Hepatocyte (in vitro differentiated cells): ENCODE data around the gene FXR2. TPM values are rescaled to one million over a fixed set of nuclear protein-coding genes. Genes with fewer than 3 reads are reported as not detected.

ENCODE experiments used
- DNase-seq: peaks from one replicate; pipeline ENCODE4 v3.0.0-alpha.2; 2016; ENCODE audit warnings: low spot score
- H2AFZ ChIP-seq: fragments of 200-600 bp; sonication (generic); 2 replicates; pipeline ENCODE4 v1.6.0; 2016; ENCODE audit warnings: antibody characterized with exemption, mild to moderate bottlenecking
- H3K27ac ChIP-seq: fragments of 200-600 bp; sonication (generic); 2 replicates; pipeline ENCODE4 v1.5.1; 2016; ENCODE audit warnings: mild to moderate bottlenecking
- H3K27me3 ChIP-seq: fragments of 200-600 bp; sonication (generic); 2 replicates; pipeline ENCODE4 v1.6.1; 2016
- H3K36me3 ChIP-seq: fragments of 200-600 bp; sonication (generic); replicated peaks from 2 replicates; pipeline ENCODE4 v1.5.1; 2016; ENCODE audit warnings: low read depth; ENCODE audit not compliant: insufficient read depth
- H3K4me1 ChIP-seq: fragments of 200-600 bp; sonication (generic); 2 replicates; pipeline ENCODE4 v1.5.1; 2016; ENCODE audit warnings: mild to moderate bottlenecking, moderate library complexity; ENCODE audit not compliant: insufficient read depth
- H3K4me2 ChIP-seq: fragments of 200-600 bp; sonication (generic); 2 replicates; pipeline ENCODE4 v1.6.0; 2016
- H3K4me3 ChIP-seq: fragments of 200-600 bp; sonication (generic); 2 replicates; pipeline ENCODE4 v1.5.1; 2016; ENCODE audit warnings: mild to moderate bottlenecking
- H3K79me2 ChIP-seq: fragments of 200-600 bp; sonication (generic); 2 replicates; pipeline ENCODE4 v1.6.0; 2017; ENCODE audit warnings: mild to moderate bottlenecking
- H3K9me2 ChIP-seq: fragments of 200-600 bp; sonication (generic); replicated peaks from 2 replicates; pipeline ENCODE4 v1.6.0; 2017; ENCODE audit warnings: mild to moderate bottlenecking; ENCODE audit not compliant: insufficient read depth
- H3K9me3 ChIP-seq: fragments of 200-600 bp; sonication (generic); 2 replicates; pipeline ENCODE4 v1.5.1; 2016; ENCODE audit warnings: low read depth, mild to moderate bottlenecking
- H4K20me1 ChIP-seq: fragments of 200-600 bp; sonication (generic); 2 replicates; pipeline ENCODE4 v1.6.0; 2016; ENCODE audit warnings: mild to moderate bottlenecking; ENCODE audit not compliant: insufficient read depth, poor library complexity, severe bottlenecking
- EZH2 ChIP-seq: fragments of 200-600 bp; sonication (generic); IDR thresholded peaks from 2 replicates; pipeline ENCODE4 v1.6.1; 2016; ENCODE audit warnings: antibody characterized with exemption, mild to moderate bottlenecking, borderline replicate concordance
- EZH2phosphoT487 ChIP-seq: fragments of 200-600 bp; sonication (generic); IDR thresholded peaks from one replicate; pipeline ENCODE4 v1.6.1; 2018; ENCODE audit warnings: antibody characterized with exemption, mild to moderate bottlenecking, low read depth, moderate library complexity; ENCODE audit not compliant: unreplicated experiment, severe bottlenecking
- WGBS: methylation state at CpG from one replicate; pipeline ENCODE4 v1.1.6; 2016; ENCODE audit warnings: low lambda C conversion rate; ENCODE audit errors: missing lambda C conversion rate; 5-methylcytosine and 5-hydroxymethylcytosine counted together
- polyA plus RNA-seq: library from polyadenylated mRNA; unstranded; fragments of >200 nt; fragmentation: Nextera tagmentation; extraction: Ambion mirVana; gene quantifications from 2 replicates; pipeline ENCODE4 v1.2.1, GENCODE V29; 2016
- total RNA-seq: library from RNA; depleted of rRNA; stranded (reverse); fragments of >200 nt; gene quantifications from 2 replicates; pipeline ENCODE4 v1.2.3, GENCODE V29; 2014
- TF ChIP-seq, protein P1 (sequence below): fragments of 200-600 bp; sonication (generic); IDR thresholded peaks from 2 replicates; pipeline ENCODE4 v1.5.1; 2016; ENCODE audit warnings: antibody characterized with exemption, mild to moderate bottlenecking; ENCODE audit not compliant: poor library complexity

The FXR2 gene
- total and polyA plus RNA-seq, 2 experiments from 2014 or later: 33.0 to 41.6 TPM

GRCh38 chr17:7560172-7561027 lies 54.3 kb downstream of the FXR2 start:
- H3K4me3 ChIP-seq: peak overlapping the region; percentile 7
- 26% methylated on average over 22 of the region's 22 CpGs for WGBS
- H3K27ac ChIP-seq: peak overlapping the region; percentile 91
- H3K79me2 ChIP-seq: peaks cover 33% of the 10 kb centered on the region
- H2AFZ ChIP-seq: peak overlapping the region; percentile 46
- no peaks in the 10 kb centered on the region for H3K36me3 ChIP-seq
- TF ChIP-seq, protein P1, sequence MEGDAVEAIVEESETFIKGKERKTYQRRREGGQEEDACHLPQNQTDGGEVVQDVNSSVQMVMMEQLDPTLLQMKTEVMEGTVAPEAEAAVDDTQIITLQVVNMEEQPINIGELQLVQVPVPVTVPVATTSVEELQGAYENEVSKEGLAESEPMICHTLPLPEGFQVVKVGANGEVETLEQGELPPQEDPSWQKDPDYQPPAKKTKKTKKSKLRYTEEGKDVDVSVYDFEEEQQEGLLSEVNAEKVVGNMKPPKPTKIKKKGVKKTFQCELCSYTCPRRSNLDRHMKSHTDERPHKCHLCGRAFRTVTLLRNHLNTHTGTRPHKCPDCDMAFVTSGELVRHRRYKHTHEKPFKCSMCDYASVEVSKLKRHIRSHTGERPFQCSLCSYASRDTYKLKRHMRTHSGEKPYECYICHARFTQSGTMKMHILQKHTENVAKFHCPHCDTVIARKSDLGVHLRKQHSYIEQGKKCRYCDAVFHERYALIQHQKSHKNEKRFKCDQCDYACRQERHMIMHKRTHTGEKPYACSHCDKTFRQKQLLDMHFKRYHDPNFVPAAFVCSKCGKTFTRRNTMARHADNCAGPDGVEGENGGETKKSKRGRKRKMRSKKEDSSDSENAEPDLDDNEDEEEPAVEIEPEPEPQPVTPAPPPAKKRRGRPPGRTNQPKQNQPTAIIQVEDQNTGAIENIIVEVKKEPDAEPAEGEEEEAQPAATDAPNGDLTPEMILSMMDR: peak; percentile 53
- TF ChIP-seq EZH2phosphoT487: no peak
- no peak for TF ChIP-seq EZH2
- H3K9me2 ChIP-seq: no peaks in the 10 kb centered on the region
- H3K4me2 ChIP-seq: peak overlapping the region; percentile 96
- H3K9me3 ChIP-seq: no peaks in the 10 kb centered on the region
- DNase-seq: peak; percentile 89
- no peaks in the 10 kb centered on the region for H3K27me3 ChIP-seq
- peaks cover 39% of the 10 kb centered on the region for H3K4me1 ChIP-seq
- no peaks in the 10 kb centered on the region for H4K20me1 ChIP-seq

DNA sequence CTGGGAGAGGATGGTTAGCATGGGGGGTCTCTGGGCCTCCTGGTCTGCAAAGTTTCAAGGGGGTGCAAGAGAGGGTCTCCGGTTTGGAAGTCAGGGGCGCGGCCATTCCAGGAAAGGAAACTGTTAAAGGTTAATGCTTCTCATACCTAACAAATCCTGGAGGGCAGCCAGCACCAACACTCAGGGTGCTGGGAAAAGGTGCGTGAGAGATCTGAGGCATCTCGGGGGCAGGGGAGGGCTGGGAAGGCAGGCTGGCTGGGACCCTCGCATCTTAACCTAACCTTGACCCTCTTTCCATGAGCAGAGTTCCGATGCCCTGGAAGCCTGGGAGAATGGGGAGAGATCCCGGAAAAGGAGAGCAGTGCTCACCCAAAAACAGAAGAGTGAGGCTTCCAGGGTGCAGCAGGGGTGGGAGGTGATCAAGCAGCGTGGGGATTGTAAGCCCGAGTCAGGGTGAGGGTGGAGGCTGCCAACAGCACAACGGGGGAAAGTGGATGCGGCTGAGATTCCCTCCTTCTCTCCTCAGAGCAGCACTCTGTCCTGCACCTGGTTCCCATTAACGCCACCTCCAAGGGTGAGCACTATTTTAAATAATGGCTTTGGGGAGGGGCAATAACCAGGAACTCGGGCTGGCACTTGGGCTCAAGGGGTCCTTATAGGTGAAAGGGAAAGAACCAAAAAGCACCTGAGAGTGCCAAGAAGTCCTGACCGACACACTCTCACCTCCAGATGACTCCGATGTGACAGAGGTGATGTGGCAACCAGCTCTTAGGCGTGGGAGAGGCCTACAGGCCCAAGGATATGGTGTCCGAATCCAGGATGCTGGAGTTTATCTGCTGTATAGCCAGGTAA lies 55.2 kb downstream of the FXR2 start:
- Histone ChIP-seq H3K9me2 (no peaks in the 10 kb centered on the region), H3K27ac (peak overlapping the region; percentile 91), H3K9me3 (no peaks in the 10 kb centered on the region), H2AFZ (no peak overlapping the region), H3K4me1 (peaks cover 39% of the 10 kb centered on the region), H3K4me3 (no peak overlapping the region), H3K4me2 (peak overlapping the region; percentile 96), H4K20me1 (no peaks in the 10 kb centered on the region), H3K36me3 (no peaks in the 10 kb centered on the region), H3K27me3 (no peaks in the 10 kb centered on the region), H3K79me2 (peaks cover 26% of the 10 kb centered on the region)
- WGBS: 82% methylated on average over 15 of the region's 18 CpGs
- TF ChIP-seq EZH2phosphoT487 (no peak), EZH2 (no peak)
- TF ChIP-seq, protein P1: no peak
- DNase-seq: no peak

GRCh38 chr17:7558544-7559319 lies 56.0 kb downstream of the FXR2 start, which contains the start of gene TNFSF13:
TNFSF13 (plus strand) TSS chr17:7558750; CDS start chr17:7559040, 290 bp downstream.
- peaks cover 39% of the 10 kb centered on the region for H3K4me1 ChIP-seq

More at GRCh38 chr17:7558544-7559319, 56.0 kb downstream of the FXR2 start, which contains the start of gene TNFSF13:
- whole genome bisulfite sequencing: 89% methylated on average over 16 of the region's 16 CpGs
- H3K4me2 ChIP-seq: peak within 1 kb of the TSS; percentile 73
- H3K9me2 ChIP-seq: no peaks in the 10 kb centered on the region
- no peak within 1 kb of the TSS for H3K4me3 ChIP-seq
- H3K36me3 ChIP-seq: no peaks in the 10 kb centered on the region
- H3K27me3 ChIP-seq: no peaks in the 10 kb centered on the region
- TF ChIP-seq EZH2 (no peak), EZH2phosphoT487 (no peak)
- TF ChIP-seq, protein P1: no peak
- peak within 1 kb of the TSS; percentile 76 for H2AFZ ChIP-seq
- H3K9me3 ChIP-seq: no peaks in the 10 kb centered on the region
- H3K79me2 ChIP-seq: peaks cover 17% of the 10 kb centered on the region
- H3K27ac ChIP-seq: peak within 1 kb of the TSS; percentile 92
- no peak for DNase-seq
- H4K20me1 ChIP-seq: no peaks in the 10 kb centered on the region
